ENCODE results near the gene TACO1. TPM values are rescaled to one million over a fixed set of nuclear protein-coding genes. Genes with fewer than 3 reads are reported as not detected.

TACO1 gene
- total RNA-seq, 1 experiment from 2014 or later: 39.0 TPM

DNA sequence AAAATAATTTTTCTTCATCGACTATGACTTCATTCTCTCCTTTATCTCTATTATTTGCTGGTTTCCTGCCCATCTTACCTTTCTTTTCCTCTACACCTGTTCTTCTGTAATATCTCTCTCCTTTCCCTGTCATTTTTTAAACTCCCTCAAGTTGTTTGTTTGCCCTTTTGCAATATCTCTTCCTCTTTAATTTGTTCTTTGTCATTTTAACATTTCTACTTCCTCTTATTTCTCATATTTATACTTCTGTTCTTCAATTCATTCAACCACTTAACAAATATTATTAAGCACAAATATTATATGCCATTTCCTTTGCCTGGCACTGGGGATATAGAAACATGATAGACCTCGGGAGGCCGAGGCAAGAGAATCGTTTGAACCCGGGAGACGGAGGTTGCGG is 44.2 kb downstream of the TACO1 start:
- no peaks in the 10 kb centered on the region for H3K27me3 ChIP-seq (replicated peaks; ENCODE audit: insufficient read depth, low read depth, low read length, poor library complexity)
- BruUV-seq (replicated peaks): no TSS peak
- H3K9me3 ChIP-seq (ENCODE audit: low read depth, low read length, poor library complexity, severe bottlenecking): no peaks in the 10 kb centered on the region
- intact Hi-C loops (cut with micrococcal nuclease; ENCODE audit: unreplicated experiment): no loop called here
- H3K4me1 ChIP-seq (ENCODE audit: insufficient read depth, low read length, poor library complexity, severe bottlenecking): no peaks in the 10 kb centered on the region
- DNase-seq (ENCODE audit: low spot score): no peak
- no peak overlapping the region for H3K27ac ChIP-seq (ENCODE audit: low read depth, low read length, poor library complexity, severe bottlenecking)
- CTCF ChIA-PET: no interaction called here
- no peak overlapping the region for H3K4me3 ChIP-seq (ENCODE audit: low read depth, low read length, poor library complexity, severe bottlenecking)
- POLR2A ChIA-PET (ENCODE audit: low non-redundant PET): no interaction called here
- TF ChIP-seq, protein P1, sequence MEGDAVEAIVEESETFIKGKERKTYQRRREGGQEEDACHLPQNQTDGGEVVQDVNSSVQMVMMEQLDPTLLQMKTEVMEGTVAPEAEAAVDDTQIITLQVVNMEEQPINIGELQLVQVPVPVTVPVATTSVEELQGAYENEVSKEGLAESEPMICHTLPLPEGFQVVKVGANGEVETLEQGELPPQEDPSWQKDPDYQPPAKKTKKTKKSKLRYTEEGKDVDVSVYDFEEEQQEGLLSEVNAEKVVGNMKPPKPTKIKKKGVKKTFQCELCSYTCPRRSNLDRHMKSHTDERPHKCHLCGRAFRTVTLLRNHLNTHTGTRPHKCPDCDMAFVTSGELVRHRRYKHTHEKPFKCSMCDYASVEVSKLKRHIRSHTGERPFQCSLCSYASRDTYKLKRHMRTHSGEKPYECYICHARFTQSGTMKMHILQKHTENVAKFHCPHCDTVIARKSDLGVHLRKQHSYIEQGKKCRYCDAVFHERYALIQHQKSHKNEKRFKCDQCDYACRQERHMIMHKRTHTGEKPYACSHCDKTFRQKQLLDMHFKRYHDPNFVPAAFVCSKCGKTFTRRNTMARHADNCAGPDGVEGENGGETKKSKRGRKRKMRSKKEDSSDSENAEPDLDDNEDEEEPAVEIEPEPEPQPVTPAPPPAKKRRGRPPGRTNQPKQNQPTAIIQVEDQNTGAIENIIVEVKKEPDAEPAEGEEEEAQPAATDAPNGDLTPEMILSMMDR (conservative IDR thresholded peaks at IDR 0.05; ENCODE audit: low read depth, low read length): no peak
- no peak for TF ChIP-seq EZH2 (IDR thresholded peaks at IDR 0.05; ENCODE audit: borderline replicate concordance, low read depth, low read length, poor library complexity, severe bottlenecking)
- no peaks in the 10 kb centered on the region for H3K36me3 ChIP-seq (ENCODE audit: insufficient read depth, low read length, poor library complexity, severe bottlenecking)

DNA sequence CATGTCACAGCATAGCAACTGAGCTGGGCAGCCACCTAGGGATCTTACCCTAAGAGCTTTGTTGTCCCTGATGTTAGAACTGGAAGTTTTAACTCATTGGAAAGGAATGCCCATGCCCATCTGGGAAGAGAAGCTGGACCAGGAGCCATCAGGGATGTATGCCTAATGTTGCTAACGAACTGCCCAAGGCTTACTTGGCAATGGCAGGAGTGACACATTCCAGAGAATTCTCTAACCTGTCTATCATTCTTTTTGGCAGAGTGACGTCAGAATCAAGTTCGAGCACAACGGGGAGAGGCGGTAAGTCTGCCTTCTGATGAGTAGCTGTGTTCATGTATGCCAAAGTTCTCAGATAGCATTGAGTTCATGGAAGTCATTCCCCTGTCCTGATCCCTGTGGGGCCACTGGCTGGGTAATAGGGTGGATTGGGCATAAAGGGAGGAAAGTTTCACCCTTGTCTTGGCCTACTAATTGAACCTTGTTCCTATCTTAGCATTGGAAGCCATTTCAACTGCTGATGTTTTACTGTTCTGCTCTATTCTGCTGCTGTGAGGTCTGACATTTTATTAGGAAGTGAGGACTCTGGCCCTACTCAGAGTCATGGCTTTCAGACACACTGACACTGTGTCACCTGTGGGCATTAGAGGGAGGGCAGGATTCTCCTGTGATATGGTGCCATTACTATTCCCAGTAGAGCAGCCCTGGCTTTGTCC is 45.2 kb downstream of the TACO1 start:
- no peaks in the 10 kb centered on the region for H3K9me3 ChIP-seq (ENCODE audit: low read depth, low read length, poor library complexity, severe bottlenecking)
- H3K36me3 ChIP-seq (ENCODE audit: insufficient read depth, low read length, poor library complexity, severe bottlenecking): no peaks in the 10 kb centered on the region
- CTCF ChIA-PET: no interaction called here
- no peaks in the 10 kb centered on the region for H3K27me3 ChIP-seq (replicated peaks; ENCODE audit: insufficient read depth, low read depth, low read length, poor library complexity)
- TF ChIP-seq EZH2 (IDR thresholded peaks at IDR 0.05; ENCODE audit: borderline replicate concordance, low read depth, low read length, poor library complexity, severe bottlenecking): no peak
- TF ChIP-seq, protein P1 (conservative IDR thresholded peaks at IDR 0.05; ENCODE audit: low read depth, low read length): no peak
- intact Hi-C loops (cut with micrococcal nuclease; ENCODE audit: unreplicated experiment): no loop called here
- H3K27ac ChIP-seq (ENCODE audit: low read depth, low read length, poor library complexity, severe bottlenecking): no peak overlapping the region
- H3K4me3 ChIP-seq (ENCODE audit: low read depth, low read length, poor library complexity, severe bottlenecking): no peak overlapping the region
- H3K4me1 ChIP-seq (ENCODE audit: insufficient read depth, low read length, poor library complexity, severe bottlenecking): no peaks in the 10 kb centered on the region
- POLR2A ChIA-PET (ENCODE audit: low non-redundant PET): no interaction called here
- BruUV-seq (replicated peaks): no TSS peak
- DNase-seq (ENCODE audit: low spot score): no peak

DNA sequence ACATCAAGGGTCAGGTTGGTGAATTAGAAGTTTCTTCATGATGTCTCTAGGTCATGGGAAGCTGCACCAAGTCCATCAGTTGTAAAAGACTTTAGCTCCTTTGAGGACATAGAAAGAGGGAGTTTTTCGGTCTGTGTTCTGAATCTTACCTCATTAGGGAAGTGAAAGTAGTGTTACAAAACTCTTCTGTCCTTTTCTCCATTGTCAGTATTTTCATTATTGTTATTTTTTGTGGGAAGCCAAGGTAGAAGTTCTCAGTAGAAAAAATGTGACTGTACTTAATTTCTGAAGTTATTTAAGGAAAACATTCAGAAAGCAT is 45.8 kb downstream of the TACO1 start:
- ChIA-PET POLR2A (ENCODE audit: low non-redundant PET) (no interaction called here), CTCF (no interaction called here)
- no TSS peak for BruUV-seq (replicated peaks)
- Histone ChIP-seq H3K9me3 (ENCODE audit: low read depth, low read length, poor library complexity, severe bottlenecking) (no peaks in the 10 kb centered on the region), H3K4me3 (ENCODE audit: low read depth, low read length, poor library complexity, severe bottlenecking) (no peak overlapping the region), H3K4me1 (ENCODE audit: insufficient read depth, low read length, poor library complexity, severe bottlenecking) (no peaks in the 10 kb centered on the region), H3K27me3 (replicated peaks; ENCODE audit: insufficient read depth, low read depth, low read length, poor library complexity) (no peaks in the 10 kb centered on the region), H3K36me3 (ENCODE audit: insufficient read depth, low read length, poor library complexity, severe bottlenecking) (no peaks in the 10 kb centered on the region), H3K27ac (ENCODE audit: low read depth, low read length, poor library complexity, severe bottlenecking) (no peak overlapping the region)
- TF ChIP-seq EZH2 (IDR thresholded peaks at IDR 0.05; ENCODE audit: borderline replicate concordance, low read depth, low read length, poor library complexity, severe bottlenecking): no peak
- TF ChIP-seq, protein P1 (conservative IDR thresholded peaks at IDR 0.05; ENCODE audit: low read depth, low read length): no peak
- DNase-seq (ENCODE audit: low spot score): no peak
- intact Hi-C loops (cut with micrococcal nuclease; ENCODE audit: unreplicated experiment): no loop called here
